ENCODE data around the gene GPR150. TPM values are rescaled to one million over a fixed set of nuclear protein-coding genes. Genes with fewer than 3 reads are reported as not detected.

The GPR150 gene
- total and polyA plus RNA-seq, 12 donors, result 0.01 to 0.15 (median 0.11) TPM; not detected in 8

- Histone ChIP-seq H3K27me3 (no peaks in the 10 kb centered on the region), H3K4me1 (peaks cover 0 to 9% (median 6%) of the 10 kb centered on the region in 9 donors), H3K9me3 (no peaks in the 10 kb centered on the region), H3K27ac (no peak overlapping the region), H3K36me3 (no peaks in the 10 kb centered on the region), H3K4me3 (no peak overlapping the region)
- ATAC-seq, result no peak
- no peak for DNase-seq
- no peak for TF ChIP-seq CTCF (IDR thresholded peaks at IDR 0.05)
- WGBS, 2 donors, result 95 to 96% methylated on average over 2 of the region's 2 CpGs
- intact Hi-C loops (cut with DNase I), result loop anchor here in 9 of 10 donors (5.0 to 10.0 kb wide), 8 partner anchors 65 to 187 kb away; partner anchors contain the start of gene RHOBTB3 (in 2 of the 9)
Observed at GRCh38 chr5:95660060-95660459, 40.2 kb downstream of the GPR150 start.

GRCh38 chr5:95662946-95663345 lies 43.1 kb downstream of the GPR150 start:
- H3K4me3 ChIP-seq, result no peak overlapping the region

GRCh38 chr5:95664204-95664786 lies 44.4 kb downstream of the GPR150 start:
- H3K9me3 ChIP-seq, result no peaks in the 10 kb centered on the region
- intact Hi-C loops (cut with DNase I), result loop anchor here (2.0 to 10.0 kb wide), 10 partner anchors 39 to 183 kb away; partner anchors contain the start of gene RHOBTB3 (in 4 of the 10)
- peak overlapping the region in 4 of 10 donors; percentile 3 to 51 (median 20) for H3K27ac ChIP-seq
- DNase-seq, result no peak
- H3K4me1 ChIP-seq, result peaks cover 0 to 23% (median 14%) of the 10 kb centered on the region in 9 donors
- peak in 4 of 8 donors; percentile 24 to 42 (median 34) for ATAC-seq
- H3K4me3 ChIP-seq, result peak overlapping the region in 1 of 10 donors; percentile 10
- WGBS, 2 donors, result 12 to 14% methylated on average over 3 of the region's 3 CpGs
- peak; percentile 58 to 88 (median 79) for TF ChIP-seq CTCF (IDR thresholded peaks at IDR 0.05)
- H3K36me3 ChIP-seq, result no peaks in the 10 kb centered on the region
- no peaks in the 10 kb centered on the region for H3K27me3 ChIP-seq

More at GRCh38 chr5:95662946-95663345, 43.1 kb downstream of the GPR150 start:
- H3K9me3 ChIP-seq, result no peaks in the 10 kb centered on the region
- H3K36me3 ChIP-seq, result no peaks in the 10 kb centered on the region
- H3K27ac ChIP-seq, result no peak overlapping the region
- no peak for ATAC-seq
- H3K27me3 ChIP-seq, result no peaks in the 10 kb centered on the region
- intact Hi-C loops (cut with DNase I), result loop anchor here (1.0 to 10.0 kb wide), 9 partner anchors 62 to 184 kb away; partner anchors contain the start of gene RHOBTB3 (in 2 of the 10)
- no peak for TF ChIP-seq CTCF (IDR thresholded peaks at IDR 0.05)
- no peak for DNase-seq
- H3K4me1 ChIP-seq, result peaks cover 0 to 14% (median 9%) of the 10 kb centered on the region in 9 donors

- Histone ChIP-seq H3K36me3 (no peaks in the 10 kb centered on the region), H3K27ac (no peak overlapping the region), H3K4me1 (peaks cover 0 to 40% (median 24%) of the 10 kb centered on the region in 9 donors), H3K27me3 (no peaks in the 10 kb centered on the region), H3K9me3 (no peaks in the 10 kb centered on the region), H3K4me3 (no peak overlapping the region)
- intact Hi-C loops (cut with DNase I), result loop anchor here in 9 of 10 donors (5.0 to 10.0 kb wide), 6 partner anchors 50 to 115 kb away; partner anchors contain the start of gene RHOBTB3 (in 6 of the 9)
- TF ChIP-seq CTCF (IDR thresholded peaks at IDR 0.05), result no peak
- 72 to 75% methylated on average over 4 of the region's 4 CpGs for WGBS, 2 donors
- no peak for DNase-seq
- ATAC-seq, result no peak
Observed at GRCh38 chr5:95667061-95667618, 47.3 kb downstream of the GPR150 start.
